GM12878 (cell line): Measurements from ENCODE around the gene MDH1B. TPM values are rescaled to one million over a fixed set of nuclear protein-coding genes. Genes with fewer than 3 reads are reported as not detected.

Source experiments
- ATAC-seq: fragments of 200-7000 bp; cut with Tn5 transposase; 3 replicates; pipeline ENCODE4 v1.9.1; 2020; ENCODE audit warnings: mild to moderate bottlenecking, moderate library complexity
- BruUV-seq: library from RNA; stranded (reverse); fragments of 400-500 nt; replicated peaks from 2 replicates; lab custom pipeline; 2021; lab: Mats Ljungman, UMichigan
- CTCF ChIA-PET: fragments of 300-600 bp; sonication (Branson Sonifier 250); formaldehyde crosslinking; extraction: SDS; loops from one replicate; lab custom pipeline; 2021; ENCODE audit warnings: inconsistent platforms; lab: Yijun Ruan, JAX
- POLR2A ChIA-PET: fragments of 350-600 bp; formaldehyde crosslinking; extraction: SDS; loops from one replicate; lab custom pipeline; 2021; ENCODE audit warnings: inconsistent platforms; lab: Charles Lee
- RAD21 ChIA-PET: fragments of 300-600 bp; sonication (Branson Sonifier 250); formaldehyde crosslinking; loops from one replicate; lab custom pipeline; 2023; ENCODE audit warnings: antibody characterized with exemption; ENCODE audit not compliant: unreplicated experiment; lab: Charles Lee
- SMC1A ChIA-PET: fragments of 300-600 bp; sonication (Branson Sonifier 250); formaldehyde crosslinking; loops from one replicate; lab custom pipeline; 2023; ENCODE audit not compliant: unreplicated experiment, uncharacterized antibody; lab: Charles Lee
- DNase-seq: peaks from one replicate; pipeline ENCODE4 v3.0.0-alpha.2; 2011; ENCODE audit warnings: low read depth, low spot score
- FAIRE-seq: peaks from 3 replicates; lab custom pipeline; 2011; peaks lifted over from hg19 to GRCh38; lab: Jason Lieb, UNC
- H2AFZ ChIP-seq: 2 replicates; pipeline ENCODE4 v1.6.0; 2011; ENCODE audit warnings: low read depth, low read length, control low read depth; ENCODE audit not compliant: control insufficient read depth
- H3K27ac ChIP-seq: 2 replicates; pipeline ENCODE4 v1.5.1; 2011; ENCODE audit warnings: control low read depth; ENCODE audit not compliant: control insufficient read depth, insufficient read depth
- H3K27me3 ChIP-seq, 2 experiments: replicated peaks in 1 of 2; 2 replicates each; pipeline versions ENCODE4 v1.6.0 to v1.6.1; 2011; ENCODE audit warnings: low read length in 1 of 2; ENCODE audit not compliant: control insufficient read depth in 2 of 2, insufficient read depth in 2 of 2
- H3K36me3 ChIP-seq, 2 experiments: 2 replicates each; pipeline ENCODE4 v1.5.1; 2011; ENCODE audit warnings: low read length in 1 of 2; ENCODE audit not compliant: control insufficient read depth in 2 of 2, insufficient read depth in 2 of 2
- H3K4me1 ChIP-seq: 2 replicates; pipeline ENCODE4 v1.6.1; 2011; ENCODE audit warnings: mild to moderate bottlenecking, low read length, moderate library complexity, mixed read lengths; ENCODE audit not compliant: control insufficient read depth, insufficient read depth
- H3K4me2 ChIP-seq: 2 replicates; pipeline ENCODE4 v1.6.0; 2011; ENCODE audit warnings: control low read depth; ENCODE audit not compliant: control insufficient read depth, insufficient read depth
- H3K4me3 ChIP-seq: fragments of 200-600 bp; sonication (generic); 2 replicates; pipeline ENCODE4 v1.5.1; 2016
- H3K79me2 ChIP-seq: 2 replicates; pipeline ENCODE4 v1.6.0; 2011; ENCODE audit warnings: low read length; ENCODE audit not compliant: control insufficient read depth, insufficient read depth
- H3K9ac ChIP-seq: 2 replicates; pipeline ENCODE4 v1.8.0; 2011; ENCODE audit warnings: low read length, control low read depth, mixed read lengths; ENCODE audit not compliant: control insufficient read depth, insufficient read depth
- H3K9me3 ChIP-seq: replicated peaks from 3 replicates; pipeline ENCODE4 v1.5.1; 2011; ENCODE audit warnings: mild to moderate bottlenecking, low read length; ENCODE audit not compliant: control insufficient read depth, insufficient read depth
- H4K20me1 ChIP-seq: 2 replicates; pipeline ENCODE4 v1.6.0; 2011; ENCODE audit not compliant: control insufficient read depth, insufficient read depth
- ATF7 ChIP-seq: fragments of 450-650 bp; IDR thresholded peaks from 2 replicates; pipeline ENCODE4 v1.6.1; 2016; ENCODE audit warnings: low read depth, mild to moderate bottlenecking
- CBX5 ChIP-seq: sonication (generic); IDR thresholded peaks from 2 replicates; pipeline ENCODE4 v1.6.1; 2016; ENCODE audit warnings: low read depth, moderate library complexity, mild to moderate bottlenecking, inconsistent platforms
- DPF2 ChIP-seq: fragments of 450-650 bp; IDR thresholded peaks from 2 replicates; pipeline ENCODE4 v1.6.1; 2017; ENCODE audit warnings: mild to moderate bottlenecking
- HDAC6 ChIP-seq: fragments of 200-600 bp; sonication (generic); IDR thresholded peaks from one replicate; pipeline ENCODE4 v1.8.0; 2017; ENCODE audit warnings: antibody characterized with exemption; ENCODE audit not compliant: unreplicated experiment
- MLLT1 ChIP-seq: fragments of 450-650 bp; IDR thresholded peaks from 2 replicates; pipeline ENCODE4 v1.6.1; 2016; ENCODE audit warnings: mild to moderate bottlenecking
- NR2F1 ChIP-seq: fragments of 450-650 bp; conservative IDR thresholded peaks from 2 replicates; pipeline ENCODE4 v1.6.1; 2017; ENCODE audit warnings: mild to moderate bottlenecking
- RFX5 ChIP-seq: IDR thresholded peaks from 2 replicates; pipeline ENCODE4 v1.6.1; 2011; ENCODE audit warnings: low read depth, low read length, improper control_type of control experiment
- SRF ChIP-seq, 2 experiments: IDR thresholded peaks; 2 replicates each; pipeline ENCODE4 v1.6.1; 2011; ENCODE audit warnings: low read depth in 2 of 2, low read length in 2 of 2, mild to moderate bottlenecking in 1 of 2, moderate library complexity in 1 of 2
- ZNF207 ChIP-seq: fragments of 450-650 bp; IDR thresholded peaks from 2 replicates; pipeline ENCODE4 v1.6.1; 2014; ENCODE audit warnings: antibody characterized with exemption, mild to moderate bottlenecking, borderline replicate concordance
- WGBS: methylation state at CpG from one replicate; pipeline ENCODE4 v1.1.6; 2016; ENCODE audit warnings: low lambda C conversion rate; ENCODE audit not compliant: insufficient replicate concordance, insufficient coverage; ENCODE audit errors: missing lambda C conversion rate; 5-methylcytosine and 5-hydroxymethylcytosine counted together
- in situ Hi-C: fragments of 300-500 bp; cut with MboI; formaldehyde crosslinking; loops from 9 replicates; pipeline ENCODE4 v1.14.3; 2018; ENCODE audit warnings: mixed read lengths
- intact Hi-C: fragments of 100-400 bp; cut with micrococcal nuclease; formaldehyde crosslinking; loops from one replicate; pipeline ENCODE4 v1.14.2; 2022; ENCODE audit not compliant: unreplicated experiment
- polyA plus RNA-seq, 11 experiments: library from polyadenylated mRNA; depleted of rRNA in 4 of 11; unstranded in 6 of 11; stranded (reverse) in 5 of 11; fragments of >200 nt; fragmentation: Nextera tagmentation in 4 of 11; fragmentation: Illumina TruSeq in 1 of 11; extraction: Ambion mirVana in 4 of 11; extraction: Trizol in 1 of 11; gene quantifications; 1 replicate in 1 of 11; 2 replicates in 10 of 11; pipeline versions ENCODE4 v1.2.1 to v1.2.3, GENCODE V29; 2011 to 2016; ENCODE audit warnings: inconsistent platforms in 2 of 11, missing spikeins in 2 of 11, low read depth in 1 of 11
- total RNA-seq, 4 experiments: library from RNA; depleted of rRNA in 3 of 4; stranded (reverse); fragments of >200 nt in 3 of 4; fragmentation: Illumina TruSeq in 1 of 4; extraction: Trizol in 1 of 4; gene quantifications; 2 replicates each; pipeline versions ENCODE4 v1.2.1 to v1.2.3, GENCODE V29; 2013 to 2021

The MDH1B gene
- total and polyA plus RNA-seq, 10 of the 15 experiments (the other 5 are each of a cell fraction or from before 2014, with no cell fraction given), result 0.47 to 1.6 (median 0.98) TPM

- in situ Hi-C loops (no loop called here), intact Hi-C loops (no loop called here)
- no peak overlapping the region for H3K27ac ChIP-seq
- ChIA-PET CTCF (interaction anchor here (1.1 kb wide), 1 partner anchor 720 kb away, joined by 3 read pairs; no protein-coding TSS in a partner anchor), RAD21 (no interaction called here), SMC1A (no interaction called here), POLR2A (no interaction called here)
- H3K9me3 ChIP-seq, result no peaks in the 10 kb centered on the region
- no peaks in the 10 kb centered on the region for H3K4me1 ChIP-seq
- H2AFZ ChIP-seq, result no peak overlapping the region
- no peaks in the 10 kb centered on the region for H4K20me1 ChIP-seq
- H3K4me2 ChIP-seq, result no peak overlapping the region
- ATAC-seq, result no peak
- no peak for TF ChIP-seq MLLT1
- TF ChIP-seq SRF (IDR thresholded peaks at IDR 0.05; ENCODE audit: low read depth in 2 of 2, low read length in 2 of 2), result no peak
- no peak for TF ChIP-seq CBX5
- no peak for TF ChIP-seq ATF7
- DNase-seq, result no peak
- H3K79me2 ChIP-seq, result no peaks in the 10 kb centered on the region
- H3K27me3 ChIP-seq, result no peaks in the 10 kb centered on the region; a peak in 1 of 4 replicates
- no peak overlapping the region for H3K4me3 ChIP-seq
- H3K9ac ChIP-seq, result no peak overlapping the region
- WGBS, result 24% methylated on average over 1 of the region's 1 CpG
- no peaks in the 10 kb centered on the region for H3K36me3 ChIP-seq
- no peak for FAIRE-seq
- no TSS peak for BruUV-seq
Observed at GRCh38 chr2:206756816-206757215, 8.3 kb downstream of the MDH1B start.

- FAIRE-seq (no peak), ATAC-seq (no peak), DNase-seq (no peak)
- ChIA-PET CTCF (interaction anchor here (1.2 kb wide), 1 partner anchor 51 kb away, joined by 3 read pairs; no protein-coding TSS in a partner anchor), POLR2A (no interaction called here), RAD21 (no interaction called here), SMC1A (no interaction called here)
- Histone ChIP-seq H4K20me1 (no peaks in the 10 kb centered on the region), H3K36me3 (no peaks in the 10 kb centered on the region), H3K4me3 (no peak overlapping the region), H3K27me3 (no peaks in the 10 kb centered on the region), H3K9ac (no peak overlapping the region), H3K4me2 (no peak overlapping the region), H3K79me2 (no peaks in the 10 kb centered on the region), H3K4me1 (no peaks in the 10 kb centered on the region), H3K9me3 (no peaks in the 10 kb centered on the region), H2AFZ (no peak overlapping the region), H3K27ac (no peak overlapping the region)
- intact Hi-C loops (no loop called here), in situ Hi-C loops (no loop called here)
- no TSS peak for BruUV-seq
- 11% methylated on average over 2 of the region's 2 CpGs for WGBS
- TF ChIP-seq RFX5 (no peak), NR2F1 (no peak), ZNF207 (no peak), DPF2 (no peak), HDAC6 (no peak)
Observed at GRCh38 chr2:206740800-206741199, 24.3 kb downstream of the MDH1B start.
